Breast epithelium (tissue), 4 donors: Measurements from ENCODE around the gene MICALL2. TPM values are rescaled to one million over a fixed set of nuclear protein-coding genes. Genes with fewer than 3 reads are reported as not detected.

Experiments used
- DNase-seq, 2 donors: peaks; one replicate each; pipeline ENCODE4 v3.0.0-alpha.2; 2019; ENCODE audit warnings: low spot score in 2 of 2
- H3K27ac ChIP-seq, 2 donors: fragments of 200-600 bp; sonication (generic) in 1 of 2; one replicate each; pipeline ENCODE4 v1.5.1; 2016 to 2019; ENCODE audit warnings: mild to moderate bottlenecking in 1 of 2
- H3K27me3 ChIP-seq, 2 donors: fragments of 200-600 bp; sonication (generic) in 1 of 2; one replicate each; pipeline versions ENCODE4 v1.5.1 to v1.6.0; 2017 to 2019; ENCODE audit warnings: control low read depth in 1 of 2, mild to moderate bottlenecking in 1 of 2
- H3K36me3 ChIP-seq: fragments of 200-600 bp; one replicate; pipeline ENCODE4 v1.5.1; 2019
- H3K4me1 ChIP-seq, 2 donors: fragments of 200-600 bp; sonication (generic); one replicate each; pipeline ENCODE4 v1.5.1; 2016 to 2019; ENCODE audit warnings: control low read depth in 1 of 2
- H3K4me3 ChIP-seq, 3 donors: fragments of 200-600 bp; sonication (generic); 1 replicate in 2 of 3; 2 replicates in 1 of 3; pipeline ENCODE4 v1.5.1; 2016 to 2019; ENCODE audit warnings: mild to moderate bottlenecking in 3 of 3, moderate library complexity in 2 of 3
- H3K9me3 ChIP-seq, 2 donors: fragments of 200-600 bp; sonication (generic) in 1 of 2; one replicate each; pipeline ENCODE4 v1.5.1; 2016 to 2019; ENCODE audit warnings: control low read depth in 1 of 2
- CTCF ChIP-seq, 3 donors: fragments of 450-650 bp; IDR thresholded peaks; one replicate each; pipeline ENCODE4 v1.5.1; 2016 to 2017; ENCODE audit warnings: antibody characterized with exemption in 3 of 3, mild to moderate bottlenecking in 3 of 3, moderate library complexity in 3 of 3
- POLR2A ChIP-seq: fragments of 450-650 bp; IDR thresholded peaks from one replicate; pipeline ENCODE4 v1.6.1; 2016; ENCODE audit warnings: antibody characterized with exemption, mild to moderate bottlenecking, moderate library complexity
- POLR2AphosphoS5 ChIP-seq, 3 donors: sonication (generic); formaldehyde crosslinking; IDR thresholded peaks; one replicate each; pipeline ENCODE4 v1.6.1; 2017; ENCODE audit warnings: antibody characterized with exemption in 3 of 3
- intact Hi-C: fragments of 100-400 bp; cut with DNase I; formaldehyde crosslinking; loops from one replicate; pipeline ENCODE4 v1.15.1; 2023; ENCODE audit warnings: low total_unique reads
- total RNA-seq, 3 donors: library from RNA; depleted of rRNA; stranded (reverse); fragments of >200 nt; gene quantifications; one replicate each; pipeline ENCODE4 v1.1.0, GENCODE V29; 2016

MICALL2 gene
- total RNA-seq, 3 donors from 2014 or later = 4.0 to 20.0 (median 15.8) TPM

- H3K27me3 ChIP-seq = peaks cover 0 to under 1% of the 10 kb centered on the region in 2 donors
- no peak for TF ChIP-seq POLR2A
- TF ChIP-seq CTCF (IDR thresholded peaks at IDR 0.05) = no peak
- TF ChIP-seq POLR2AphosphoS5 (IDR thresholded peaks at IDR 0.05) = no peak
- H3K27ac ChIP-seq = no peak overlapping the region
- no peak for DNase-seq
- no peaks in the 10 kb centered on the region for H3K9me3 ChIP-seq
- intact Hi-C loops = loop anchor here (5.0 kb wide), 1 partner anchor 205 kb away; the partner anchor contains the start of gene UNCX
- H3K4me1 ChIP-seq = no peaks in the 10 kb centered on the region
- H3K36me3 ChIP-seq = no peaks in the 10 kb centered on the region
- H3K4me3 ChIP-seq = no peak overlapping the region
Observed at GRCh38 chr7:1437155-1437880, 22.0 kb downstream of the MICALL2 start.

GRCh38 chr7:1436608-1437007, 22.7 kb downstream of the MICALL2 start:
- Histone ChIP-seq H3K27me3 (peaks cover 0 to 6% of the 10 kb centered on the region in 2 donors), H3K9me3 (no peaks in the 10 kb centered on the region), H3K27ac (no peak overlapping the region), H3K4me1 (no peaks in the 10 kb centered on the region), H3K36me3 (no peaks in the 10 kb centered on the region), H3K4me3 (no peak overlapping the region)
- intact Hi-C loops = loop anchor here (5.0 kb wide), 1 partner anchor 204 kb away; the partner anchor contains the start of gene UNCX
- TF ChIP-seq POLR2A (no peak), POLR2AphosphoS5 (IDR thresholded peaks at IDR 0.05) (no peak), CTCF (IDR thresholded peaks at IDR 0.05) (no peak)
- DNase-seq = no peak

GRCh38 chr7:1434891-1435670, 24.2 kb downstream of the MICALL2 start:
- Histone ChIP-seq H3K27ac (no peak overlapping the region), H3K4me3 (no peak overlapping the region), H3K4me1 (no peaks in the 10 kb centered on the region), H3K27me3 (peaks cover 1 to 21% of the 10 kb centered on the region in 2 donors), H3K36me3 (no peaks in the 10 kb centered on the region), H3K9me3 (no peaks in the 10 kb centered on the region)
- intact Hi-C loops = loop anchor here (5.0 kb wide), 1 partner anchor 203 kb away; the partner anchor contains the start of gene UNCX
- no peak for DNase-seq
- no peak for TF ChIP-seq POLR2A
- TF ChIP-seq CTCF (IDR thresholded peaks at IDR 0.05) = no peak
- no peak for TF ChIP-seq POLR2AphosphoS5 (IDR thresholded peaks at IDR 0.05)

GRCh38 chr7:1434165-1434718, 25.0 kb downstream of the MICALL2 start:
- Histone ChIP-seq H3K9me3 (no peaks in the 10 kb centered on the region), H3K27me3 (peaks cover 6 to 30% of the 10 kb centered on the region in 2 donors), H3K27ac (no peak overlapping the region), H3K4me3 (no peak overlapping the region), H3K4me1 (no peaks in the 10 kb centered on the region), H3K36me3 (no peaks in the 10 kb centered on the region)
- DNase-seq = no peak
- intact Hi-C loops = no loop called here
- no peak for TF ChIP-seq CTCF (IDR thresholded peaks at IDR 0.05)
- TF ChIP-seq POLR2AphosphoS5 (IDR thresholded peaks at IDR 0.05) = no peak
- no peak for TF ChIP-seq POLR2A
